OCI-LY7 (cell line): ENCODE data around the gene FANCD2. TPM values are rescaled to one million over a fixed set of nuclear protein-coding genes. Genes with fewer than 3 reads are reported as not detected.
"Not testable (repeated sequence)": the region's sequence is repeated elsewhere in the genome, so short reads cannot be mapped to it uniquely, and the experiment has no call there.

Experiments used
- BruUV-seq: library from RNA; stranded (reverse); fragments of 400-500 nt; replicated peaks from 2 replicates; lab custom pipeline; 2021; lab: Mats Ljungman, UMichigan
- CTCF ChIA-PET: fragments of 300-600 bp; sonication (Branson Sonifier 250); formaldehyde crosslinking; loops from one replicate; lab custom pipeline; 2022; ENCODE audit warnings: antibody characterized with exemption; ENCODE audit not compliant: unreplicated experiment; lab: Charles Lee
- POLR2A ChIA-PET: fragments of 300-600 bp; sonication (Branson Sonifier 250); formaldehyde crosslinking; loops from one replicate; lab custom pipeline; 2022; ENCODE audit warnings: antibody characterized with exemption; lab: Charles Lee
- DNase-seq: peaks from one replicate; pipeline ENCODE4 v3.0.0-alpha.2; 2015; ENCODE audit warnings: low spot score
- H2AFZ ChIP-seq: fragments of 200-600 bp; sonication (generic), shearing (Covaris generic); 2 replicates; pipeline ENCODE4 v1.6.1; 2014; ENCODE audit warnings: mild to moderate bottlenecking, antibody characterized with exemption, low read length, moderate library complexity
- H3K27ac ChIP-seq: fragments of 200-600 bp; sonication (generic); 2 replicates; pipeline ENCODE4 v1.5.1; 2014; ENCODE audit warnings: mixed run types, low read depth, mild to moderate bottlenecking, moderate library complexity, low read length, inconsistent platforms; ENCODE audit not compliant: poor library complexity, severe bottlenecking
- H3K36me3 ChIP-seq: fragments of 200-600 bp; sonication (generic); 2 replicates; pipeline ENCODE4 v1.6.1; 2014; ENCODE audit warnings: mild to moderate bottlenecking, antibody characterized with exemption, low read length, moderate library complexity, mixed read lengths; ENCODE audit not compliant: insufficient read depth
- H3K4me1 ChIP-seq: fragments of 200-600 bp; sonication (generic); 2 replicates; pipeline ENCODE4 v1.5.1; 2014; ENCODE audit warnings: mild to moderate bottlenecking, low read length; ENCODE audit not compliant: insufficient read depth, poor library complexity, severe bottlenecking
- H3K4me2 ChIP-seq: fragments of 200-600 bp; sonication (generic); 2 replicates; pipeline ENCODE4 v1.6.1; 2014; ENCODE audit warnings: mild to moderate bottlenecking, low read length
- H3K4me3 ChIP-seq: fragments of 200-600 bp; sonication (generic); 2 replicates; pipeline ENCODE4 v1.5.1; 2014; ENCODE audit warnings: mild to moderate bottlenecking, low read depth, low read length; ENCODE audit not compliant: poor library complexity, severe bottlenecking
- H3K79me2 ChIP-seq: fragments of 200-600 bp; sonication (generic); 2 replicates; pipeline ENCODE4 v1.6.1; 2016; ENCODE audit warnings: low read depth, mild to moderate bottlenecking, low read length, moderate library complexity, mixed read lengths; ENCODE audit not compliant: insufficient read depth
- H3K9me2 ChIP-seq: fragments of 200-600 bp; sonication (generic); 2 replicates; pipeline ENCODE4 v1.6.1; 2016; ENCODE audit warnings: mild to moderate bottlenecking, low read length, mixed read lengths; ENCODE audit not compliant: insufficient read depth
- H3K9me3 ChIP-seq: fragments of 200-600 bp; sonication (generic); 2 replicates; pipeline ENCODE4 v1.6.1; 2014; ENCODE audit warnings: mild to moderate bottlenecking, mixed run types, low read length, mixed read lengths
- H4K20me1 ChIP-seq: fragments of 200-600 bp; sonication (generic); 2 replicates; pipeline ENCODE4 v1.6.1; 2014; ENCODE audit warnings: mild to moderate bottlenecking, antibody characterized with exemption, low read length, moderate library complexity, mixed read lengths; ENCODE audit not compliant: insufficient read depth
- CTCF ChIP-seq: fragments of 200-600 bp; sonication (generic); conservative IDR thresholded peaks from 2 replicates; pipeline ENCODE4 v1.5.1; 2014; ENCODE audit warnings: mild to moderate bottlenecking, antibody characterized with exemption, low read length, moderate library complexity, mixed read lengths
- EZH2phosphoT487 ChIP-seq: fragments of 200-600 bp; sonication (generic); IDR thresholded peaks from 2 replicates; pipeline ENCODE4 v1.6.1; 2018; ENCODE audit warnings: low read depth, borderline replicate concordance, mild to moderate bottlenecking, mixed run types, antibody characterized with exemption, low read length, moderate library complexity, mixed read lengths
- intact Hi-C: fragments of 100-400 bp; cut with micrococcal nuclease; formaldehyde crosslinking; loops from one replicate; pipeline ENCODE4 v1.10.0; 2022; ENCODE audit not compliant: unreplicated experiment
- total RNA-seq, 2 experiments: library from RNA; depleted of rRNA in 1 of 2; stranded (reverse); fragments of >200 nt in 1 of 2; shearing (Covaris generic) in 1 of 2; gene quantifications; 2 replicates each; pipeline ENCODE4 v1.2.3, GENCODE V29; 2014 to 2022

Gene FANCD2
- total RNA-seq, 2 experiments from 2014 or later = 112 to 130 TPM

GRCh38 chr3:10090179-10090578 is 63.9 kb downstream of the FANCD2 start:
- H3K4me1 ChIP-seq = no peaks in the 10 kb centered on the region
- BruUV-seq = no TSS peak
- H3K79me2 ChIP-seq = no peaks in the 10 kb centered on the region
- H3K36me3 ChIP-seq = peaks cover 84% of the 10 kb centered on the region
- no peaks in the 10 kb centered on the region for H3K9me2 ChIP-seq
- no peak for DNase-seq
- H2AFZ ChIP-seq = no peak overlapping the region
- ChIA-PET CTCF (interaction anchor here (0.7 kb wide), 1 partner anchor 27 kb away, joined by 3 read pairs; no protein-coding TSS in a partner anchor), POLR2A (interaction anchor here (0.5 to 0.7 kb wide), 2 partner anchors 8 to 10 kb away, joined by 3 to 5 read pairs; no protein-coding TSS in a partner anchor)
- no peak overlapping the region for H3K27ac ChIP-seq
- H4K20me1 ChIP-seq = no peaks in the 10 kb centered on the region
- no peak overlapping the region for H3K4me3 ChIP-seq
- intact Hi-C loops = no loop called here
- H3K4me2 ChIP-seq = no peak overlapping the region
- TF ChIP-seq EZH2phosphoT487 (no peak), CTCF (no peak)
- no peaks in the 10 kb centered on the region for H3K9me3 ChIP-seq

- H3K4me2 ChIP-seq, CTCF ChIA-PET, intact Hi-C loops, H3K4me3 ChIP-seq, DNase-seq, BruUV-seq, H3K9me2 ChIP-seq, H3K79me2 ChIP-seq, H3K9me3 ChIP-seq, H4K20me1 ChIP-seq, H3K27ac ChIP-seq, POLR2A ChIA-PET, H3K4me1 ChIP-seq, H2AFZ ChIP-seq: not testable (repeated sequence)
- H3K36me3 ChIP-seq = peaks cover 86% of the 10 kb centered on the region
Observed at GRCh38 chr3:10090774-10091173, 64.5 kb downstream of the FANCD2 start.

GRCh38 chr3:10091387-10091786 is 65.2 kb downstream of the FANCD2 start:
- H3K4me2 ChIP-seq, H3K9me3 ChIP-seq, DNase-seq, intact Hi-C loops, CTCF ChIA-PET, BruUV-seq, H3K9me2 ChIP-seq, H2AFZ ChIP-seq, H3K27ac ChIP-seq, H3K4me3 ChIP-seq, H3K4me1 ChIP-seq, H4K20me1 ChIP-seq, POLR2A ChIA-PET, H3K79me2 ChIP-seq: not testable (repeated sequence)
- H3K36me3 ChIP-seq = peaks cover 86% of the 10 kb centered on the region

- TF ChIP-seq EZH2phosphoT487 (no peak), CTCF (no peak)
- Histone ChIP-seq H2AFZ (no peak overlapping the region), H4K20me1 (no peaks in the 10 kb centered on the region), H3K9me2 (no peaks in the 10 kb centered on the region), H3K79me2 (no peaks in the 10 kb centered on the region), H3K4me2 (no peak overlapping the region), H3K9me3 (no peaks in the 10 kb centered on the region), H3K4me3 (no peak overlapping the region), H3K4me1 (no peaks in the 10 kb centered on the region), H3K36me3 (peaks cover 79% of the 10 kb centered on the region), H3K27ac (no peak overlapping the region)
- no TSS peak for BruUV-seq
- DNase-seq = no peak
- intact Hi-C loops = no loop called here
- POLR2A ChIA-PET = no interaction called here
- CTCF ChIA-PET = no interaction called here
Observed at GRCh38 chr3:10093678-10094077, 67.4 kb downstream of the FANCD2 start.
